Dendritic cell treated with granulocyte-macrophage colony-stimulating factor and Interleukin-4, amounts not matched to agents 40 ng/mL and 50 ng/mL, for 4 days (primary cell): ENCODE results near the gene PANX3.

Experiments
- H3K27ac Mint-ChIP-seq: one replicate; pipeline ENCODE4 v1.8.0; 2022; ENCODE audit warnings: mild to moderate bottlenecking, mixed read lengths
- H3K27me3 Mint-ChIP-seq: one replicate; pipeline ENCODE4 v1.8.0; 2022; ENCODE audit warnings: mild to moderate bottlenecking, mixed read lengths
- H3K36me3 Mint-ChIP-seq: one replicate; pipeline ENCODE4 v1.8.0; 2022; ENCODE audit warnings: low read depth, mixed read lengths
- H3K4me1 Mint-ChIP-seq: one replicate; pipeline ENCODE4 v1.8.0; 2022; ENCODE audit warnings: low read depth, mixed read lengths
- H3K4me3 Mint-ChIP-seq: one replicate; pipeline ENCODE4 v1.8.0; 2022; ENCODE audit warnings: mild to moderate bottlenecking, moderate library complexity, mixed read lengths
- H3K9me3 Mint-ChIP-seq: one replicate; pipeline ENCODE4 v1.8.0; 2022; ENCODE audit warnings: mixed read lengths
- intact Hi-C: fragments of 100-400 bp; cut with micrococcal nuclease; formaldehyde crosslinking; loops from one replicate; pipeline ENCODE4 v1.15.0; 2022

PANX3 gene

GRCh38 chr11:124657904-124658303 lies 46.7 kb downstream of the PANX3 start:
- Mint-ChIP-seq H3K9me3 (no peaks in the 10 kb centered on the region), H3K27ac (no peak overlapping the region), H3K36me3 (peaks cover 7% of the 10 kb centered on the region), H3K4me1 (peaks cover 7% of the 10 kb centered on the region), H3K4me3 (no peak overlapping the region), H3K27me3 (no peaks in the 10 kb centered on the region)
- intact Hi-C loops = no loop called here

GRCh38 chr11:124658501-124658900 lies 47.3 kb downstream of the PANX3 start:
- Mint-ChIP-seq H3K4me3 (no peak overlapping the region), H3K27ac (no peak overlapping the region), H3K27me3 (no peaks in the 10 kb centered on the region), H3K9me3 (no peaks in the 10 kb centered on the region), H3K36me3 (peaks cover 1% of the 10 kb centered on the region), H3K4me1 (peaks cover 9% of the 10 kb centered on the region)
- intact Hi-C loops = no loop called here

GRCh38 chr11:124658986-124659385 lies 47.8 kb downstream of the PANX3 start:
- no peaks in the 10 kb centered on the region for H3K9me3 Mint-ChIP-seq
- no peak overlapping the region for H3K4me3 Mint-ChIP-seq
- intact Hi-C loops = no loop called here
- H3K4me1 Mint-ChIP-seq = peaks cover 9% of the 10 kb centered on the region
- H3K27ac Mint-ChIP-seq = no peak overlapping the region
- H3K27me3 Mint-ChIP-seq = no peaks in the 10 kb centered on the region
- H3K36me3 Mint-ChIP-seq = no peaks in the 10 kb centered on the region

- Mint-ChIP-seq H3K4me1 (peaks cover 9% of the 10 kb centered on the region), H3K36me3 (no peaks in the 10 kb centered on the region), H3K4me3 (no peak overlapping the region), H3K9me3 (no peaks in the 10 kb centered on the region), H3K27me3 (no peaks in the 10 kb centered on the region), H3K27ac (no peak overlapping the region)
- intact Hi-C loops = no loop called here
Measured at GRCh38 chr11:124661553-124661952, 50.3 kb downstream of the PANX3 start.

GRCh38 chr11:124662106-124662505 lies 50.9 kb downstream of the PANX3 start:
- Mint-ChIP-seq H3K4me1 (peaks cover 9% of the 10 kb centered on the region), H3K4me3 (no peak overlapping the region), H3K36me3 (no peaks in the 10 kb centered on the region), H3K9me3 (no peaks in the 10 kb centered on the region), H3K27ac (peak overlapping the region; percentile 51), H3K27me3 (no peaks in the 10 kb centered on the region)
- intact Hi-C loops = no loop called here

- H3K27ac Mint-ChIP-seq = no peak overlapping the region
- intact Hi-C loops = no loop called here
- H3K9me3 Mint-ChIP-seq = no peaks in the 10 kb centered on the region
- no peaks in the 10 kb centered on the region for H3K27me3 Mint-ChIP-seq
- no peaks in the 10 kb centered on the region for H3K36me3 Mint-ChIP-seq
- no peak overlapping the region for H3K4me3 Mint-ChIP-seq
- peaks cover 9% of the 10 kb centered on the region for H3K4me1 Mint-ChIP-seq
Measured at GRCh38 chr11:124663861-124664260, 52.6 kb downstream of the PANX3 start.

GRCh38 chr11:124667601-124668000 lies 56.4 kb downstream of the PANX3 start:
- Mint-ChIP-seq H3K27me3 (no peaks in the 10 kb centered on the region), H3K4me1 (peaks cover 20% of the 10 kb centered on the region), H3K36me3 (no peaks in the 10 kb centered on the region), H3K4me3 (no peak overlapping the region), H3K9me3 (no peaks in the 10 kb centered on the region), H3K27ac (no peak overlapping the region)
- intact Hi-C loops = no loop called here

GRCh38 chr11:124669193-124669592 lies 58.0 kb downstream of the PANX3 start:
- intact Hi-C loops = loop anchor here (1.0 kb wide), 3 partner anchors 94 to 168 kb away; no protein-coding TSS in a partner anchor
- no peak overlapping the region for H3K4me3 Mint-ChIP-seq
- no peaks in the 10 kb centered on the region for H3K9me3 Mint-ChIP-seq
- H3K27ac Mint-ChIP-seq = no peak overlapping the region
- H3K27me3 Mint-ChIP-seq = no peaks in the 10 kb centered on the region
- H3K4me1 Mint-ChIP-seq = peaks cover 25% of the 10 kb centered on the region
- no peaks in the 10 kb centered on the region for H3K36me3 Mint-ChIP-seq
